ENCODE results near the gene IRF2. TPM values are rescaled to one million over a fixed set of nuclear protein-coding genes. Genes with fewer than 3 reads are reported as not detected.

IRF2 gene
- total RNA-seq, 1 donor from 2014 or later, result 33.0 TPM

DNA sequence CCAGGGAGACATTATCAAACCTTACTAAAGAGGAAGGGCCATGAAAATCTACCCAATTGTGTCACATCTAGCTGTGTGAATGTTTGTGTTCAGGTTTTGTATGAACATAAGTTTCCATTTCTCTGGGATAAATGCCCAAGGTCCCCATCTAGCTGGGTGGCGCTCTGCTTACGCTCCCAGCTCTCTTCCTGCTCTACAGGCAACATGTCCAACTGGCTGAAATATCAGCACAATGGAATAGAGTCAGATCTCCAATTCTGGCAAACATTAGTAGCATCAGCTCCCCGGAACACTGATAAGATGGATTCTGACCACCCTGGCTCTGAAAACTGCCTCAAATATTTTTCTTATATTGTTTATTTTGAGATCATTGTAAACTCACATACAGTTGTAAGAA, 74.8 kb downstream of the IRF2 start:
- intact Hi-C loops (cut with micrococcal nuclease), result no loop called here
- ATAC-seq, result peak; percentile 3
- DNase-seq, result no peak

DNA sequence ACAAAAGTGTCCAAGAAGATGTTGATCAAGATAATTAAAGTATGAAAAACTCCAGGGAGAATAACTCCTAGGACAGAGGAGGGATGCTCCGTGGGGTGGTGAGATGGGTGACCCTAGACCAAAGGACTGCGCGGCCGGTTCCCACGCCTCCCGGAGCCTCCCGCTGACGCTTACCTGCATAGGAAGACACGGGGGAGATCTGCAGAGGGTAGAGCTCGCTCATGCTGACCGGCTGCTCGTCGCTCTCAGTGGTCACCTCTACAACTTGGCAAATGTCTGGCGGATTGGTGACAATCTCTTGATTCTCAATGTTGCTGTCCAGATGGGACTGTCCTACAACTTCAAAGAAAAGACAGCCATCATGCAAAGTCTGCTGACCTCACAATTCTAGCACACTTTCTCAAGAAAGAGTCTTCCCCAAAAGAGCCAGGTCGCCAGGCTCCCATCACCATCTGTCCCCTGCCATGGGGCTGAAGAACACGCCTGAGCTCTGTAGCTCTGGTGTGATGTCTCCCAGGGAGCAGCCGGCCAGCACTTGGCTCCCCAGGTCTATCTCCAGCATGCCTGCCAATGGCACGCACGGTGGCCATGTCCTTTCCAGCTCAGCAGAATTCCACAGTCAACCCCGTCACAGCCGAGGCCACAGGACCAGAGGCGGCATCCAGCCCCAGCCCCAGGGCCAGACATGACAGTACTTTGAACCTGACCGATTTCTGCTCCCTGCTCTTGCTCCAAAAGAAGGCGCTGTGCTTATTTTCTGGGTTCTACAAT, 75.4 kb downstream of the IRF2 start:
- intact Hi-C loops (cut with micrococcal nuclease), result no loop called here
- no peak for ATAC-seq
- peak; percentile 52 for DNase-seq

DNA sequence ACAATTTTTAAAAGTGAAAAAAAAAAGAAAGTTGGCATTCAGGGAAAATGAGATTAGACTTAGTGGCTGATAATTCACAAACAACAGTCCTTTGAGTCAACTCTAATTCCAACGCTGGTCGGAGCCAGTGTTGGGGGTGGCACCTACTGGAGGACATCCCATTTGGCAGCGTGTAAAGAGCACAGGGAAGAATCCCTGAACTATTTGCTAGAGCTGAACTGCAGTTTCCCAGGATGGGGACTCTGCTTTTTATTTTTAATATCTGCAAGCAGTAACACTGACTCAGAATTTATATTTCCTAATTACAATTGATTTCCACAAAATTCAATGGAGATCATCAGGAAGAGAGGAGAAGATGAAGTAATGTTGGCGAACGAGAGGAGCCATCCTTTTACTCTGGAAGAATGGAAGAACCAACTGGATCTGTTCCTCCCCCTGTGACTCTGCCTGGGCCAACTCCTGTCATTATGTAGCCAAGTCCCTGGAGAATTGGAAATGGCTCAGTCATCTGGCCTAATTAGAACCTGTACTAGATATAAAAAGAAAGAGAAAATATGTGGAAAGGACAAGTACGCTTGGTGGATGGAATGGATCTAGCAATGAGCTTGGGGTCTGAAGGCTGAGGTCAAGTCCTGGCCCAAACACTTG, 76.7 kb downstream of the IRF2 start:
- intact Hi-C loops (cut with micrococcal nuclease), result no loop called here
- ATAC-seq (peak; percentile 54), DNase-seq (no peak)

DNA sequence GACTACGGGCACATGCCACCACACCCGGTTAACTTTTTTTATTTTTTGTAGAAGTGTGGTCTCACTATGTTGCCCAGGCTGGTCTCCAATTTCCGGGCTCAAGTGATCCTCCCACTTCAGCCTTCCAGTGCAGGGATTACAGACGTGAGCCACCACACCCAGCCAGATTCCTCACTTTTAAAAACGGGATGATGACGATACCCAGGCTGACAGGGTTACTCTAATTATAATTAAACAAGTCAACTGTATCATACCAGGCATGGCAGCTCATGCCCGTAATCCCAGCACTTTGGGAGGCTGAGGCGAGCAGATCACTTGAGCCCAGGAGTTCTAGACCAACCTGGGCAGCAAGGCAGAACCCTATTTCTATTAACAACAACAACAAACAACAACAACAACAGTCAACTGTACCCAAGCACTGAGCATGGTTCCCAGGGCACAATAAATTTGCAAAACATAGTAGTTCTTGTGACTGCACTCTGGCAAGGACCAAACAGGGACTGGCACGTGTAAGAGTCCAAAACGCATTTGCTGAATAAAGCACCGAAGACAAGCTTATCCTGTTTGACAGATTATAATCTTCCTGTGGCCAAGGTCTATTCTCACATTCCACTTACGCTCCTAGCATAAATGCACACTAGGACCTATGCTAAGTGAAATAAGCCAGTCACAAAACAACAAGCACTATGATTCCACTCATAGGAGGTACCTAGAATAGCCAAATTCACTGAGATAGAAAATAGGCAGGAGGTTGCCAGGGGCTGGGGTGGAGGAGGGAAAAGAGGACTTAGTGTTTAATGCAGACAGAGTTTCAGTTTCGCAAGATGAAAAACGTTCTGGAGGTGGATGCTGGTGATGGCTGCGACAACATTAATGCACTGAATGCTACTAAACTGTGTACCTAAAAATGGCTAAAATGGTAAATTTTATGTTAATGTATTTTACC, 77.5 kb downstream of the IRF2 start:
- no peak for ATAC-seq
- intact Hi-C loops (cut with micrococcal nuclease), result no loop called here
- DNase-seq, result no peak

DNA sequence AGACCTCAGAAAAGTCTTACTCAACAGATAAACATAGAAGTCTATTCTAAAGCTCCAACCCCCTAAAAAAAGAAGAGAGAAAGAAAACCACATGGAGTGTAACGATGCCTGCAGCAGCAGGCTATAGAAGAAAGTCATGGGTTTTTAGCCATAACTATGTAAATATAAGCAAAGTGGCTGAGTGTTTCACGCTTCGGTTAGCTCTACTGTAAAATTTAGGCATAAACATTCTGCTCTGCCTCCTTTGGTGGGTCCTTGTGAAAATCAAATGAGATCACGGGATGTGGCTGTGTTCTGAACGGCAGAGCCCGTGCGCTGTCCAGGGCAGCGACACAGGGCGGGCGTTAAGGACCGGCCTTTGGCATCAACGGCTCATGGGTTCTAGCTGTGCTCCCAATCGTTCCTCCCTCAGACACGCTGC, 78.4 kb downstream of the IRF2 start:
- ATAC-seq (no peak), DNase-seq (no peak)
- intact Hi-C loops (cut with micrococcal nuclease), result no loop called here

DNA sequence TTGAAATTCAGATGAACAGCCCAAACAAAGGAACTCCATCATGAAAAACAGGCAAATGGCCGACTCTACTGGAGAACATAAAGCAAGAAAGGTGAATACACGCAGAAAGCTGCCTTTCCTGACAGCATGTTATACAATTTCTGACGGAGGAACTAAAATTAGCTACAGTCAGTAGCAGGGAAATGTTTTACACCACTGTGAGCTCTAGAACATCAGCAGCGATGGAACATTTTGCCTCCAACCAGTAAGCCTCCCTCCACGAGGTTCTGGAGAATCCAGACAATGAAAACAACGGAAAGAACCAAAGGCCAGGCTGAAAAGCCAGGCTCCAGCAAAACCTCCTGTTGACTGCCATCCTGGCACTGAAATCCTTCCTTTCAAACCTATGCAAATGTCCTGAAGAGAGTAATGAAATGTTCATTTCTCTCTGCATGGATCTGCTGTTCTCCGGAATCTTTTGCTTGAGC, 78.9 kb downstream of the IRF2 start:
- no peak for DNase-seq
- intact Hi-C loops (cut with micrococcal nuclease), result no loop called here
- ATAC-seq, result peak; percentile 55

DNA sequence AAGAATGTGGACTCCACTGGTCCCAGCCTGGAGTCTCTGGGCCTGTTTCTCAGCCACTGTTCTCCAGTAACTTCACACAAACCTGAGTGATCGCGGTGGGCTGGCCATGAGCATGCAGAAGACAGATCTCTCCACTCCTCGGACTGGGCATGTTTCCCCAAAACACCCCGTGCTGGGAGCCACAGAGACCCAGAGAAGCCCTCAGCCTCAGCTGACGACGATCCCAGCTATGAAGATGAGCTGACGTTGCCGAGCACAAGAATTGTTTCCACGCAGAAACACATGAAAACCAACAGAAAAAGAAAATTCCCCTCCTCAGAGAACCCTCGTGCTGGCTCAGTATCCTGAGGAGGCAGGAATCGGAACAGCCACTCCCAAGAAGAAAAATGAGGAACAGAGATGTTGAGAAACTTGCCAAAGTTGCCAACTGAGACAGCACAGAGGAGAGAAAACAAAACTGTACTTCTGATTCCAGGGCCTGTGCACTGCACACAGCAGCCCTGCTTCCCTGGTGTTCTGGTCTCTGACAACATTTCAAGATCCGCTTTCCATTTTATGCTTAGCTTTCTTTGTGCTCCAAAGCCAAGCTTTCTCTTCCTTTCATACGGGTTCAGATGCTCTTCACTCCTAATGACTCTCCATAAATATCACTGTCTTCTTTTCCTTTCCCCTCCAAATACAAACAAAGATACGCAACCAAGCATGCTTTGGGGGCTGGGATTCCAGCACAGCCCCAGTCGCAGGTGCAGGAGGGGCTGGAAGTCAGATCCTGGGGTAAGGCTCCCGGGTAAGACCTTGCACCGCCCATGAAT, 81.4 kb downstream of the IRF2 start:
- ATAC-seq (peak; percentile 34), DNase-seq (no peak)
- intact Hi-C loops (cut with micrococcal nuclease), result no loop called here

DNA sequence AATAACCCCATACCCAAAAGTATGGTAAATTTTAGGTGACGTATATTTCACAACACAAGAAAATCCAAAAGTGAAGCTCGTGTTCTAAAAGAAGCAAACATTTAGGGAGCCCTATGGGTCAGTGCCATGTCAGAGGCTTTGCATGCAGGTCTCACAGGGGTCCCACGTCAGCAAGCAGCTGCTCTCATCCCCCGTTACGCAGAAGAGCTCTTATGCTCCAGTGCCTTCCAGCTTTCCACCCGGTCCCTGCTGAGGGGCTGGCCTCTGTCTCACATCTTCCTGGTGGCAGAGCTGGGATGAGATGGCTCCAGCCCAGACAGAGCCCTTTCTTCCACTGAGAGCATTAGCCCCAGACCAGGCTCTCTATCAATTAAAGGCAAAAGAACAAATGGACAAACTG, 82.0 kb downstream of the IRF2 start:
- DNase-seq (no peak), ATAC-seq (no peak)
- intact Hi-C loops (cut with micrococcal nuclease), result no loop called here

DNA sequence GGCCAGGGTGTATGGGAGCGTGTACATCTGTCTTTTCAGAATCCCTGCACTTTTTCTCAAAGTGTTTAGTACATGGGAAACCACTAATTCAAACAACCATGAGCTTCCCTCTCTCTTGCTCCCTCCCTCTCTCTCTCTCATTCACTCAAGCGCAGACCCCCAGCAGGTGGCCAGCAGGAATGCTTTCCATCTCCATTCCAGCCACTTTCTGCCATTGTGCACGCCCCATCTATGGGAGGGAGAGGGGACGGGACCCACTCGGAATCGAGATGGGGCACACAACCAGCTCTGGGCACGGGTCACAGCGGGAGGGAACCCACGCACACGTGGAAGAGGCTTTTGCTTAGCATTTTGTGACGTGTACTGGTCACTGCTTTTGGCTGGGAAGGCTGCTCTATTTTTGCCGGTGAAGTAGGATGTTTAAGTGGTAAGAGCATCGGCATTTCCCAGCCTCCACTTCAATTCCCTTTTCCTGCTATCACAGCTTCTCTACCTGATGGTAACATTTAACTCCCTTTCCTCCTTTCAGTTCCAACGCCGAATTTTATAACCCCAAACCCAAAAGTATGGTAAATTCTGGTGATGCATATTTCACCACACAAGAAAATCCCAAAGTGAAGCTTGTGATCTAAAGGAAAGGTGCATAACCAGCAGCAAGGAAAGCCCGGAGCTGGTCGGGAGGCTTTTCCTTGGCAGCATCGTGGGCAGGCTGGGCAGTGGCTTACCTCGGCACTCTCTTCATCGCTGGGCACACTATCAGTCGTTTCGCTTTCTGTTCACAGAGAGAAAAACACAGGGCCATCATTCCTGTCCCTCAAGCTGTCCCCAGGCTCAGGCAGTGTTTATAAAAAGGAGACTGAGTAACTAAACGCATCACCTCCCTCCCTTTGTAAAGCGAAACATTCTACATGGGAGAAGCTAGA, 84.1 kb downstream of the IRF2 start:
- peak; percentile 6 for ATAC-seq
- intact Hi-C loops (cut with micrococcal nuclease), result loop anchor here (5.0 kb wide), 1 partner anchor 48 kb away; no protein-coding TSS in a partner anchor
- DNase-seq, result no peak

DNA sequence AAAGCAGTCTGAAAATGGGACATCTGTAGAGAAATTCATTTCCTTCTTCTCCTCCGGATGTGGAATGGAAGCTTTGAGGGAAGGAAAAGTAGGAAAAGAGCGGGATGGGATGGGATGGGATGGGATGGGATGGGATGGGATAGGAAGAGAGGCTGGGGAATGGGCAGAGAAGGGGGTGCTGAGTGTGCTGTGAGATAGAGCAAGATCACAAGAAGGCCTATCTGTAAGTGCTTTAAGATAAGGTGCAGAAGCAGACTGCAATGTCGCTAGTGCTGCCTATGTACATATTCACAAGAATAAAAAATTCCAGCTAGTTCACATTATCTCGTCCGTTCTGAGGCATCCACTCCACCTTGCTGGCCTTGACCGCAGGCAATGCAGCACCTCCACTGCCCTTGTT, 86.2 kb downstream of the IRF2 start:
- intact Hi-C loops (cut with micrococcal nuclease), result loop anchor here (5.0 kb wide), 1 partner anchor 46 kb away; no protein-coding TSS in a partner anchor
- ATAC-seq, result no peak

DNA sequence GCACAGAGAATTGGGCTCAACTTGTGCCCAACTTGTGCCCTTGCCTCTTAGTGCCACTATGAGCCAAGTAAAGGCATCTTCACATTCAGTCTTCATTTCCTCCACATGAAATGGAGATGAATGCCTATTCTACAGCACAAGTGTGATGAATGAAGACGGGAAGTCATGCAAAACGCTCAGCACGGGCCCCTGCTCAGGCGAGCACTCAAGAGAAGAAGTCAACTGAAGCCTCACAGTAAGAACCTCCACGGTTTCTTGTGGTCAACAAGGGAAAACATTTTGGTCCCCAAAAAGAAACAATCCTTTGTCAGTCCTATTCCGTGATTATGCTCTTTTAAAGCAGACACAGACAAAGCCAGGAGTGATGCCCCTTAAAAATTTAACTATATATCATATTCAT, 87.0 kb downstream of the IRF2 start:
- ATAC-seq (no peak), DNase-seq (no peak)
- intact Hi-C loops (cut with micrococcal nuclease), result loop anchor here (5.0 kb wide), 1 partner anchor 45 kb away; no protein-coding TSS in a partner anchor

More for the DNA sequence above, 86.2 kb downstream of the IRF2 start:
- DNase-seq, result no peak

DNA sequence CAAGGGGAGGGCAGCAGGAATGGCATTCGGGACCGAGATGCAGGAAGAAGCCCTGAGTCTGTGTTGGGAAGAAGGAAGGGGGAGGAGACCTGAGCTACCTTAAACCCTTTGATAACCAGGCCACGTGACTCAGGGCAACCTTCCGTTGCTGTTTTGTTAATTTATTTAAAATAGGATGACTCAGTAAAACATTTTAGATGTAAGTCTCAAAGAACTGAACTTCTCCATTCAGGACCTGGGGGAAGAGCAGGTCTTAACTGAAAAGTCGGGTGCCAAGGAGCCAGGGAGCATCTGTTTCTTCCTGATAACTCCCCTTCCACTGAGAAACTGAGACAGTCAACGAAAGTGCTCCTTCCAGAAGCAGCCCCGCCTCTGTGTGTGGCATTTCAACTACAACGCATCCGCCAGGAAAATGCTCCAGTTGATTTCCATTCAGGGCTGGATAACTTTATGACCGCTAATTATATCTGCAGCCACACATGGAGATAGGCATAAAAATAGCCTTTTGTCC, 88.0 kb downstream of the IRF2 start:
- intact Hi-C loops (cut with micrococcal nuclease), result loop anchor here (5.0 kb wide), 1 partner anchor 44 kb away; no protein-coding TSS in a partner anchor
- ATAC-seq, result peak; percentile 75
- peak; percentile 56 for DNase-seq

DNA sequence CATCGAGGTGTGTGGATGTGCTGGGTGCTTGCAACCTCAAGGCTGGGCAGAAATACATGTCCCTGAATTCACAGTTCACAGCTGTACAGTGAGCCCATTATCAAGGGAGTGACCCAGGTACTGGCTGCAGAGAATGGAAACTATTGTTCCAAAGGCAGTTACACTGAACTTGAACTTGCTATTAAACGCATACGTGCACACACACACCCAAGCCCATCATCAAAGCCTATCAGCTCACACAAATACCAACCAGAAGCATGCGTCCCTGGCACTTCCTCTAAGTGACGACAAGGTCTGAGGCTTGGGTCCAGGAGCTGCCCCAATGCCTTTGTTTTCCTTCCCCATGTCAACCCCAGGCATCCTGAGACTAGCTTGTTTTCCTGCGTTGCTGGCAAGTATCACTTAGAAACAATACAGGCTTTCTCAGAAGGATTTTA, 88.6 kb downstream of the IRF2 start:
- intact Hi-C loops (cut with micrococcal nuclease), result loop anchor here (5.0 kb wide), 1 partner anchor 43 kb away; no protein-coding TSS in a partner anchor
- ATAC-seq (peak; percentile 81), DNase-seq (peak; percentile 61)

DNA sequence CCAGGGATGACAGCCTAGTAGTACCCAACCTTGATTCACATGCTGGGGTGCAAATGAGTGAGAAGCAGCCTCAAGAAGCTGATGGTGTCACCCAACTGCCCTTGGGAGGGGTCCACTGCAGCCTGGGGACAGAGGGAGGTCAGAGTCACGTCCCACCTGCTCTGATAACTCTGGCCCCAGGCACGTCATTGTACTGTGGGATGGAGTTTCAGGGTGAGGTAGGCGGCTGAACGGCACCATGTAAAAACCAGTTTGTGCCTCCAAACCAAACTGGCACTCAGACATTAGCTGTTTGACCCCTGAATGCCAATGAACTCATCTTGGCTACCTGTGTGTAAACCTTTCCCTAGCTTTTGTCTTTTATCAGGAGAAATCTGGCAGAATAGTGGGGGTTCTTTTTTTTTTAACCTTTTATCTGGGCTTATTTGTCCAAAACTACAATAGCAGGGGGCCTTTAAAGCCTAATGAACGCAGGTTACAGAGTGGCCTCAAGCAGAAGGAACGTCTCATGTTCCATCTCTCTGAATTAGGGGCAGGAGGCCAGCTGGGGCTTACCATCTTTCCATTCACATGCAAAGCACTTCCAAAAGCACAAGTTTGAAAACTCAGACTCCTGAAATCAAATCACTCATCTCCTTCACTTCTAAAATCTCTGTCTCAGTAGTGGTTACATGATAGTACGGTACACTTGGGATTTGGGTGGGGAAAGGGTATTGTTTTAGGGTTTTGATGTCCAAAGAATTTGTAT, 89.4 kb downstream of the IRF2 start:
- DNase-seq, result no peak
- intact Hi-C loops (cut with micrococcal nuclease), result loop anchor here (5.0 kb wide), 1 partner anchor 43 kb away; no protein-coding TSS in a partner anchor
- ATAC-seq, result no peak

DNA sequence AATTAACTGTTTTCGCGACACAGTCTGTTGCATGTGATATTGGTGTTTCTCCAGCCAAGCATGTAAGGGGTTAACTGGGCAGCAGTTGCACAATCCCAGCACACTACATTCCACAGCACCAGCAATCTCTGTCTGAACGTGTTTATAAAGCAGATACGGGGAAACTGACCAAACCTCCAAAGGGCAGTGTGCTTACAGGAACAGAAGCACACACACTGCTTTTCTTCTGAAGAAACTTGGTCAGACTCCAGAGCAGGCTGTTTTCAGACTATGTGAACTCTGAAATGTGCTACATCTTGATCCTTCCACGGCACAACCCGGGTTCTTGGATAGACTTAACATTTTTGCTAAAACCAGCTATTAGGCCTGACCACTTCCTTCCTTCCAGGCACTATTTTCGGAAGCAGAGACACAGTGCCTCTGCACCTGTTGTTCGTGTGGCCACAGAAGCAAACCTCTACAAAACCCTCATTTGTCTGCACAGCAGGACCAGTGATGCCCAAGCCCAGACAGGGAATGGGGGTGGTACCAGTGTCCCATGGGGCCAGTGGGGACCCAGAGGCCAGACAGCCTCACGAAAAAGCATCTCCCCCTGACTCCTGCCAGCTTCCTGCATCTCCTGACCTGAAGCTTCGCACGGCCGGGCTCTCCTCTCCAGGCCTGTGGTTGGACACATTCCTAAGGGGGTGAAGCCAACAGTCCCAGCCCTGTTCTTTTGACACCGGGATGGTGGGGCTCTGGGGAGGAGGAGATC, 90.1 kb downstream of the IRF2 start:
- no peak for DNase-seq
- ATAC-seq, result peak; percentile 42
- intact Hi-C loops (cut with micrococcal nuclease), result no loop called here
